GM21390 (cell line): ENCODE data around the gene KLHL28.
A peak's percentile ranks its signal among the peaks of the same experiment; 100 is the strongest.

Experiments used
- ATAC-seq: cut with Tn5 transposase; IDR thresholded peaks from one replicate; pipeline ENCODE4 v1.9.1; 2021; ENCODE audit not compliant: unreplicated experiment

The KLHL28 gene, protein sequence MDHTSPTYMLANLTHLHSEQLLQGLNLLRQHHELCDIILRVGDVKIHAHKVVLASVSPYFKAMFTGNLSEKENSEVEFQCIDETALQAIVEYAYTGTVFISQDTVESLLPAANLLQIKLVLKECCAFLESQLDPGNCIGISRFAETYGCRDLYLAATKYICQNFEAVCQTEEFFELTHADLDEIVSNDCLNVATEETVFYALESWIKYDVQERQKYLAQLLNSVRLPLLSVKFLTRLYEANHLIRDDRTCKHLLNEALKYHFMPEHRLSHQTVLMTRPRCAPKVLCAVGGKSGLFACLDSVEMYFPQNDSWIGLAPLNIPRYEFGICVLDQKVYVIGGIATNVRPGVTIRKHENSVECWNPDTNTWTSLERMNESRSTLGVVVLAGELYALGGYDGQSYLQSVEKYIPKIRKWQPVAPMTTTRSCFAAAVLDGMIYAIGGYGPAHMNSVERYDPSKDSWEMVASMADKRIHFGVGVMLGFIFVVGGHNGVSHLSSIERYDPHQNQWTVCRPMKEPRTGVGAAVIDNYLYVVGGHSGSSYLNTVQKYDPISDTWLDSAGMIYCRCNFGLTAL

DNA sequence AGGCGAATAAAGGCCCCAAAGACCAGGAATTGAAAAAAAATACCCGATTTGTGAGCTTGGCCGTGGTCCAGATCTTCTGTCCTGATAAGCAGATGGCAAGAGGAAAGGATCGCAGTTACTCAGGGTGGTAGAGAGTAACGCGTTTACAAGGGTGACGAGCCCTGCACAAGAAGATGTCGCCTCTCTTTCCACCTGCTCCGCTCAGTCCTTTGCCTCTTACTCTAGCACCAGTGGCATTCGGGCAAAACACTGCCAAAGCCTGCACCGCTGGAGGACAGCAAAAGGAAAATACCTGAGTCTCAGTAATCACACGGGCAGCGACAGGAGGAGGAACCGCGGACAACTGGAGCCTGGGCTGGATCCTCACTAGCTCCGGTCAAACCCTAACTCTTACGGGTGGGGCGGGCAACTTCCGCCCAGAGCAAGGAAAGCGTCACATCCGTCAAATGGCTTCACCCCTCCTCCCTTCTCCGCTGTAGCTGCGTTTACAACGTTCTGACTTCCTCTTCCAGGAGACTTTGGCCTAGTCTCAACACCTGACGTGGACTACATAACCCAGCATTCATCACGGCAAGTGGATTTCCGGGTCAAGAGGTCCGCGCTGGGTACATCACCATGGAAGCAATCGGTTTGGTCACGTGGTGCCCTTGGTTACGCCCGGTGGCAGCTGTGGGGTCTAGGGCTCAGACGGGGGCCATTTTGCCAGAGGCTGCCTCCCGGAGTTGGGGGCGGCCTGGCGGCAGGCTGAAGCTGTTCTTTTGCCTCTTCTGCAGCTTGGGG lies at the start of gene KLHL28, which contains the start of gene TOGARAM1:
TSS of gene KLHL28 (minus strand) at position 394 of the 780 bp plus-strand sequence. CDS start 16,019 bp downstream, outside the sequence.
TSS of gene TOGARAM1 (plus strand) at position 637 of the 780 bp plus-strand sequence. CDS start 232 bp downstream, outside the sequence.
- peak; percentile 90 for ATAC-seq

GRCh38 chr14:45003924-45004323 lies 42.2 kb upstream of the KLHL28 start:
- ATAC-seq, result no peak

DNA sequence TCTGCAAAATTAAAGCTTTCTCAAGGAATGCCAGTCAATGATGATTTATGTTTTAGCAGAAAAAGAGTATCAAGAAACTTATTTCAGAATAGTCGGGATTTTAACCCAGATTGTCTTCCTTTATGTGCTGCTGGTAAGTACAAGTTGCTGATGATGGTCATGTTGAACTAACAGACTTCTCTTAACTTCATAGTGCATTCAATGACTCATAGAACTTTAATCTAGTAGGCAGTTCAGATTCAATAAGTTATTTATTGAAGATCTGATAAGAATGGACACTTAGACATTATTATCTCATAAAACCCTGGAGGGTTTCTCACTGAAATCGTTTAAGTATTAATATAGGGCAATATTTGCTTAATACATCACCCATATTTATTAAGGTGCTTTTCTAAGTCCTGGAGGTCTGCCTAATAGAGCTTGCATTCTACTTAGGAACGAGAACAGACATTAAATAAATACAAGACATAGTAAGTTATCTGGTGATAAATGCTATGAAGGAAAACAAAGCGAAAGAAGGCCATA lies 34.1 kb upstream of the KLHL28 start:
- ATAC-seq, result no peak

GRCh38 chr14:44995196-44995595 lies 33.4 kb upstream of the KLHL28 start:
- ATAC-seq, result no peak

DNA sequence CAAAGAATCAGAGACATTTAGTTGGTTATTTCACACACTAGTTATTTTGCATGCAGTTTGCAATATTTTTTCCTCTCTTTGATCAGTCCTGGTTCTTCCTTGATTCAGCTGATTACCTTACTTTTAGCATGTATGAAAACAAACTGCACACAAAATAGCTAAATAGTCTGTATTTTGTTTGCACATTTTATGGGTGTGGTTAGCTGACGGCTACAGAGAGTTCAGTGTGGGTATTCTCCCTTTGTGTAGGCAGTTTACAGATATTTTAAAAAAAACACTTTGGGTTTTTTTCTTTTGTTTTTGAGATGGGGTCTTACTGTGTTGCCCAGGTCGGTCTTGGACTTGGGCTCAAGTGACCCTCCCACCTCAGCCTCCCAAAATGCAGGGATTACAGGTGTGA lies 28.8 kb upstream of the KLHL28 start:
- ATAC-seq, result no peak

- no peak for ATAC-seq
Observed at GRCh38 chr14:44989497-44990440, 28.0 kb upstream of the KLHL28 start.

- no peak for ATAC-seq
Observed at GRCh38 chr14:44988694-44989093, 26.9 kb upstream of the KLHL28 start.

- ATAC-seq, result no peak
Observed at GRCh38 chr14:44982594-44982993, 20.8 kb upstream of the KLHL28 start.

DNA sequence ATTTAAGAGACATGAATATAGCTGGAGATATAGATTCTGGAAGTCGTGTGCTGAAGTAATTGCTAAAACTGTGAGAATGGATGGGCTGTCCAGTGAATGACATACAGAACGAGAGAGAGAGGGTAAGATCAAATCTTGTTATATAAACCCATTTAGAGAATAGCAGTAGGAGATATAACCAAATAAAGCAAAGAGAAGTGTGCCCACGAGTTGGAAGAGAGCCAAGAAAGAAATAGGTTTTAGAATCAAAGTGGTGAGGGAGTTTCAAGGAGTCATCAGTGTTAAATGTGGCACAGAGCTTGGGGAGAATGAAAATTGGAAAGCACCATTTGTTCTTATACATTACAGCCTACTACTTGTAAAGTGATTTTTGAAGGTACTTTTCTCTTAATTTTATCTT lies 19.5 kb upstream of the KLHL28 start:
- no peak for ATAC-seq

DNA sequence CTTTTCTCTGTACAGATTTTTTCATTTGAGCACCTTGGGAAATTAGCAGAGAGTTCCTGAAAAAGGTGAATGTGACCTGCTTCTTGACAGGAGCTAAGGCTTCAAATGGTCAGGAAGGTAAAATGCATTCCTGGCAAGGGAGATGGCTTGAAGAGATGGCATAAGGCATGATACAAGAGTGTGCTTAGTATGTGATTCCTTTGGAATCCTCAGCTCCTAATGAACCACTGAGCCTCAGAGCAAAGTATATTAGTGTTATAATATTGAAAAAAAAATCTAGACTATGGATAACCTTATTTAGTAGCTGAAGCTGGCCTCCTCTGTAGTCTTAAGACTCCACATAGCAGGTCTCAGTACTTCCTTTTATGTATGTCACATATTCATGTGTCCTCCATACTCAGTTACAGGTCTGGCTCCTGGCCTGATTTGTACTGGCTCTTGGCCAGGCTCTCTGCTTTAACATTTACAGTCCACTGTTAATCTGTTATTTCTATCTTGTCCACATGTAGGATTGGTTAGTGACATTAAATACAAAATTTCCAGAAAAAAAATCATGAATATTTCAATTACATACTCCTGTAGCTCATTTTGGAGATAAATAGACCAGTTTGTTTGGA lies 18.1 kb upstream of the KLHL28 start:
- no peak for ATAC-seq

DNA sequence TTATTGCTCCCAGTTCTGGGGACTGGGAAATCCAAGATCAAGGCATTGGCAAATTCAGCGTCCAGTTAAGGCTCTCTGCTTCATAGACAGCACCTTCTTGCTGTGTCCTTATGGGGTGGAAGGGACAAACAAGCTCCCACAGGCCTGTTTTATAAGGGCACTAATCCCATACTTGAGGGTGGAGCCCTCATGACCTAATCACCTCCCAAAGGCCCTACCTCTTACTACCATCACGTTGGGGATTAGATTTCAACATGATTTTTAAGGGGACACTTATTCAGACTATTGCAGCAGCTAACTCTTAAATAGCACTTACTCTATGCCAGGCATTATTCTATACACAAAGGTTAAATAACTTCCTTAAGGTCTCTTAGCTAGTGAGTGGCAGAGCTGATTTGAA lies 17.5 kb upstream of the KLHL28 start:
- no peak for ATAC-seq

GRCh38 chr14:44971459-44971858 lies 9.7 kb upstream of the KLHL28 start:
- ATAC-seq, result no peak

GRCh38 chr14:44970907-44971306 lies 9.2 kb upstream of the KLHL28 start:
- ATAC-seq, result no peak

GRCh38 chr14:44968714-44969113 lies 7.0 kb upstream of the KLHL28 start:
- ATAC-seq, result no peak

- no peak for ATAC-seq
Observed at GRCh38 chr14:44966601-44967336, 5.0 kb upstream of the KLHL28 start.

DNA sequence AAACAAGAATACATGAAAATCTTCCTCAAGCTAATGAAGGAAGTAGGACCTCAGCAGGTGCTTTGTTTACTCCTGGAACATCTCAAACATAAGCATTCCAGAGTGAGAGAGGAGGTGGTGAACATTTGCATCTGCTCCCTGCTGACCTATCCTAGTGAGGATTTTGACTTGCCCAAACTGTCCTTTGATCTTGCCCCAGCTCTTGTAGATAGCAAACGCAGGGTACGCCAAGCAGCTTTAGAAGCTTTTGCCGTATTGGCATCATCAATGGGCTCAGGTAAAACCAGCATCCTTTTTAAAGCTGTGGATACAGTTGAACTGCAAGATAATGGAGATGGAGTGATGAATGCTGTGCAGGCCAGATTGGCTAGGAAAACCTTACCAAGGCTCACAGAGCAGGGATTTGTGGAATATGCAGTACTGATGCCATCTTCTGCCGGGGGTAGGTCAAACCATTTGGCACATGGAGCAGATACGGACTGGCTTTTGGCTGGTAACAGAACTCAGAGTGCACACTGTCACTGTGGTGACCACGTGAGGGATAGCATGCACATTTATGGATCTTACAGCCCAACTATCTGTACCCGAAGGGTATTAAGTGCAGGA lies 2.1 kb upstream of the KLHL28 start:
- no peak for ATAC-seq

DNA sequence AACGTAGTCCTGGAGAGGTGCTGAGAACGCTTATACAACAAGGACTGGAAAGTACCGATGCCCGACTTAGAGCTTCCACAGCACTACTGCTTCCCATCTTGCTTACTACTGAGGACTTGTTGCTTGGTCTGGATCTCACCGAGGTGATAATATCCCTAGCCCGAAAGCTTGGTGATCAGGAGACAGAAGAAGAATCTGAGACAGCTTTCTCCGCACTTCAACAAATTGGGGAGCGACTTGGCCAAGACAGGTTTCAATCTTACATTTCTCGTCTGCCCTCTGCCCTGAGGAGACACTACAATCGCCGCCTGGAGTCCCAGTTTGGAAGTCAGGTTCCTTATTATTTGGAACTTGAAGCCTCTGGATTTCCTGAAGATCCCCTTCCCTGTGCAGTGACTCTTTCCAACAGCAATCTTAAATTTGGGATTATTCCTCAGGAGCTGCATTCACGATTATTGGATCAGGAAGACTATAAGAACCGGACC lies 1.3 kb upstream of the KLHL28 start:
- no peak for ATAC-seq

- peak; percentile 23 for ATAC-seq
Observed at GRCh38 chr14:44962334-44963043, 742 bp upstream of the KLHL28 start.
